BLaER1 (cell line): ENCODE measurements around the gene MGLL.

Experiments used
- H3K27ac ChIP-seq: shearing (Covaris generic); formaldehyde crosslinking; 2 replicates; pipeline ENCODE4 v1.8.1; 2022
- H3K27me3 ChIP-seq: shearing (Covaris generic); formaldehyde crosslinking; 2 replicates; pipeline ENCODE4 v1.8.1; 2022
- H3K36me3 ChIP-seq: shearing (Covaris generic); formaldehyde crosslinking; 2 replicates; pipeline ENCODE4 v1.8.1; 2022
- H3K4me1 ChIP-seq: shearing (Covaris generic); formaldehyde crosslinking; 2 replicates; pipeline ENCODE4 v1.8.1; 2022
- H3K4me2 ChIP-seq: shearing (Covaris generic); formaldehyde crosslinking; 2 replicates; pipeline ENCODE4 v1.8.1; 2022
- H3K4me3 ChIP-seq: shearing (Covaris generic); formaldehyde crosslinking; 2 replicates; pipeline ENCODE4 v1.8.1; 2022
- H3K9ac ChIP-seq: shearing (Covaris generic); formaldehyde crosslinking; 2 replicates; pipeline ENCODE4 v1.8.1; 2022
- H3K9me3 ChIP-seq: shearing (Covaris generic); formaldehyde crosslinking; 2 replicates; pipeline ENCODE4 v1.8.1; 2022
- H4K20me1 ChIP-seq: shearing (Covaris generic); formaldehyde crosslinking; 2 replicates; pipeline ENCODE4 v1.8.1; 2022
- Cebpa-rat ChIP-seq: shearing (Covaris generic); IDR thresholded peaks from 2 replicates; pipeline ENCODE4 v1.8.1; 2022

MGLL gene

GRCh38 chr3:127674790-127675189, 147.5 kb downstream of the MGLL start:
- no peak for TF ChIP-seq Cebpa-rat
- Histone ChIP-seq H3K9ac (no peak overlapping the region), H3K4me1 (peaks cover 41% of the 10 kb centered on the region), H4K20me1 (peaks cover 14% of the 10 kb centered on the region; the same call in 1 of the 2 replicates), H3K27me3 (no peaks in the 10 kb centered on the region), H3K36me3 (peaks cover 34% of the 10 kb centered on the region; the same call in 1 of the 2 replicates), H3K4me2 (no peak overlapping the region), H3K4me3 (no peak overlapping the region), H3K9me3 (no peaks in the 10 kb centered on the region), H3K27ac (no peak overlapping the region)

GRCh38 chr3:127674101-127674721, 148.1 kb downstream of the MGLL start:
- Histone ChIP-seq H4K20me1 (peaks cover 14% of the 10 kb centered on the region; the same call in 1 of the 2 replicates), H3K27ac (no peak overlapping the region), H3K9me3 (no peaks in the 10 kb centered on the region), H3K27me3 (no peaks in the 10 kb centered on the region), H3K4me2 (peak overlapping the region; percentile 97), H3K4me3 (no peak overlapping the region), H3K4me1 (peaks cover 41% of the 10 kb centered on the region), H3K9ac (no peak overlapping the region), H3K36me3 (peaks cover 29% of the 10 kb centered on the region; the same call in 1 of the 2 replicates)
- no peak for TF ChIP-seq Cebpa-rat

GRCh38 chr3:127673191-127674100, 148.9 kb downstream of the MGLL start:
- Histone ChIP-seq H3K4me3 (peak overlapping the region; percentile 91), H3K9me3 (no peaks in the 10 kb centered on the region), H3K9ac (peak overlapping the region; percentile 83), H3K4me2 (peak overlapping the region; percentile 97), H3K27ac (peak overlapping the region; percentile 80), H3K27me3 (no peaks in the 10 kb centered on the region), H4K20me1 (peaks cover 14% of the 10 kb centered on the region; the same call in 1 of the 2 replicates), H3K4me1 (peaks cover 41% of the 10 kb centered on the region), H3K36me3 (peaks cover 21% of the 10 kb centered on the region; the same call in 1 of the 2 replicates)
- no peak for TF ChIP-seq Cebpa-rat

GRCh38 chr3:127672429-127673190, 149.7 kb downstream of the MGLL start, which contains the start of gene ABTB1:
Gene ABTB1, plus strand, starts transcription at chr3:127672952. Its CDS starts 74 bp downstream, at chr3:127673026.
- peaks cover 14% of the 10 kb centered on the region; the same call in 1 of the 2 replicates for H4K20me1 ChIP-seq
- peak within 1 kb of the TSS; percentile 99 for H3K4me2 ChIP-seq
- H3K4me3 ChIP-seq = peak within 1 kb of the TSS; percentile 91
- peaks cover 14% of the 10 kb centered on the region; the same call in 1 of the 2 replicates for H3K36me3 ChIP-seq
- no peaks in the 10 kb centered on the region for H3K27me3 ChIP-seq
- TF ChIP-seq Cebpa-rat = no peak
- peaks cover 40% of the 10 kb centered on the region for H3K4me1 ChIP-seq
- H3K9me3 ChIP-seq = no peaks in the 10 kb centered on the region
- peak within 1 kb of the TSS; percentile 99 for H3K27ac ChIP-seq
- H3K9ac ChIP-seq = peak within 1 kb of the TSS; percentile 97

GRCh38 chr3:127671523-127672428, 150.5 kb downstream of the MGLL start:
- Histone ChIP-seq H3K9ac (peak overlapping the region; percentile 97), H4K20me1 (peaks cover 11% of the 10 kb centered on the region; the same call in 1 of the 2 replicates), H3K4me2 (peak overlapping the region; percentile 99), H3K4me1 (peaks cover 32% of the 10 kb centered on the region), H3K27me3 (no peaks in the 10 kb centered on the region), H3K36me3 (peaks cover 6% of the 10 kb centered on the region; the same call in 1 of the 2 replicates), H3K27ac (peak overlapping the region; percentile 99), H3K9me3 (no peaks in the 10 kb centered on the region), H3K4me3 (peak overlapping the region; percentile 91)
- TF ChIP-seq Cebpa-rat = no peak

GRCh38 chr3:127670761-127671522, 151.4 kb downstream of the MGLL start:
- peaks cover 23% of the 10 kb centered on the region for H3K4me1 ChIP-seq
- H4K20me1 ChIP-seq = peaks cover 3% of the 10 kb centered on the region; the same call in 1 of the 2 replicates
- peak overlapping the region; percentile 99 for H3K4me2 ChIP-seq
- H3K9me3 ChIP-seq = no peaks in the 10 kb centered on the region
- no peaks in the 10 kb centered on the region for H3K27me3 ChIP-seq
- H3K4me3 ChIP-seq = peak overlapping the region; percentile 91; the same call in 1 of the 2 replicates
- peak overlapping the region; percentile 97; the same call in 1 of the 2 replicates for H3K9ac ChIP-seq
- no peak for TF ChIP-seq Cebpa-rat
- peak overlapping the region; percentile 99; the same call in 1 of the 2 replicates for H3K27ac ChIP-seq
- H3K36me3 ChIP-seq = 0 out of 2 replicates have a peak, but pooled peaks cover 5% of the 10 kb centered on the region

GRCh38 chr3:127670229-127670559, 152.1 kb downstream of the MGLL start:
- H3K4me2 ChIP-seq = no peak overlapping the region
- H3K9me3 ChIP-seq = no peaks in the 10 kb centered on the region
- H3K4me1 ChIP-seq = peaks cover 21% of the 10 kb centered on the region
- H4K20me1 ChIP-seq = no peaks in the 10 kb centered on the region; the same call in 1 of the 2 replicates
- no peak for TF ChIP-seq Cebpa-rat
- H3K9ac ChIP-seq = no peak overlapping the region
- 0 out of 2 replicates have a peak, but pooled peaks cover 5% of the 10 kb centered on the region for H3K36me3 ChIP-seq
- no peaks in the 10 kb centered on the region for H3K27me3 ChIP-seq
- H3K27ac ChIP-seq = no peak overlapping the region
- H3K4me3 ChIP-seq = no peak overlapping the region
